Activated naive CD8-positive, alpha-beta T cell treated with anti-CD3 and anti-CD28 coated beads, Interleukin-2, amount 50 U/mL, for 24 hours (primary cell): ENCODE results near the gene ELN.
"Not testable (repeated sequence)": the region's sequence is repeated elsewhere in the genome, so short reads cannot be mapped to it uniquely, and the experiment has no call there.

Source experiments
- ATAC-seq: fragments of 150-1000 bp; cut with Tn5 transposase; one replicate; pipeline ENCODE4 v1.10.0; 2021
- DNase-seq: peaks from one replicate; pipeline ENCODE4 v3.0.0; 2021
- H3K27ac Mint-ChIP-seq: one replicate; pipeline ENCODE4 v1.8.0; 2021; ENCODE audit warnings: mild to moderate bottlenecking, mixed read lengths
- H3K27me3 Mint-ChIP-seq: one replicate; pipeline ENCODE4 v1.8.0; 2021; ENCODE audit warnings: mixed read lengths
- H3K36me3 Mint-ChIP-seq: one replicate; pipeline ENCODE4 v1.8.0; 2021; ENCODE audit warnings: low read depth, mixed read lengths
- H3K4me1 Mint-ChIP-seq: one replicate; pipeline ENCODE4 v1.8.0; 2021; ENCODE audit warnings: mixed read lengths
- H3K4me3 Mint-ChIP-seq: one replicate; pipeline ENCODE4 v1.8.0; 2021; ENCODE audit warnings: mild to moderate bottlenecking, moderate library complexity, mixed read lengths
- H3K9me3 Mint-ChIP-seq: one replicate; pipeline ENCODE4 v1.8.0; 2021; ENCODE audit warnings: mixed read lengths

The ELN gene

DNA sequence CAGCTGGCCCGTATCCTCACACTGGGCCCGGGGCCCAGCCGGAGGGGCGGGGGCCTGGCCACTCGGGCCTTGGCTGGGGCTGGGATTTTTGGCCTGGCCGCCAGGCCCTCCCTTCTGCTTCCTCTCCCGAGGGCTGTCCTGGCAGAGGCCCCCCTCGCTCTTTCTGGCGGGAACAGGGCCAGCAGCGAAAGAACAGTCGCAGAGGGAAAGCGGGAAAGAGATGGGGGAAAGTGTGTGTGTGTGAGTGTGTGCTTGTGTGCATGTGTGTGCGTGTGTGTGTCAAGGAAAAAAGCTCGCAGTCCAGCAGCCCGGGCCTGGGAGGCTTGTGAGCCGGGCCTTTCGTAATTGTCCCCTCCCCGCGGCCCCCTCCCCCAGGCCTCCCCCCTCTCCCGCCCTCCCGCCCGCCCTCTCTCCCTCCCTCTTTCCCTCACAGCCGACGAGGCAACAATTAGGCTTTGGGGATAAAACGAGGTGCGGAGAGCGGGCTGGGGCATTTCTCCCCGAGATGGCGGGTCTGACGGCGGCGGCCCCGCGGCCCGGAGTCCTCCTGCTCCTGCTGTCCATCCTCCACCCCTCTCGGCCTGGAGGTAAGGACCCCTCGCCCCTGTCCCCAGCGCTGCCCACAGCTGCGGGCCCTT is at the start of gene ELN:
ELN (plus strand) TSS at position 491 of the 638 bp plus-strand sequence; CDS start at position 506, 15 bp downstream.
- Mint-ChIP-seq H3K9me3 (no peaks in the 10 kb centered on the region), H3K27me3 (peaks cover 46% of the 10 kb centered on the region), H3K4me3 (no peak within 1 kb of the TSS), H3K27ac (no peak within 1 kb of the TSS), H3K36me3 (no peaks in the 10 kb centered on the region), H3K4me1 (peaks cover 10% of the 10 kb centered on the region)
- ATAC-seq: no peak
- DNase-seq: no peak

DNA sequence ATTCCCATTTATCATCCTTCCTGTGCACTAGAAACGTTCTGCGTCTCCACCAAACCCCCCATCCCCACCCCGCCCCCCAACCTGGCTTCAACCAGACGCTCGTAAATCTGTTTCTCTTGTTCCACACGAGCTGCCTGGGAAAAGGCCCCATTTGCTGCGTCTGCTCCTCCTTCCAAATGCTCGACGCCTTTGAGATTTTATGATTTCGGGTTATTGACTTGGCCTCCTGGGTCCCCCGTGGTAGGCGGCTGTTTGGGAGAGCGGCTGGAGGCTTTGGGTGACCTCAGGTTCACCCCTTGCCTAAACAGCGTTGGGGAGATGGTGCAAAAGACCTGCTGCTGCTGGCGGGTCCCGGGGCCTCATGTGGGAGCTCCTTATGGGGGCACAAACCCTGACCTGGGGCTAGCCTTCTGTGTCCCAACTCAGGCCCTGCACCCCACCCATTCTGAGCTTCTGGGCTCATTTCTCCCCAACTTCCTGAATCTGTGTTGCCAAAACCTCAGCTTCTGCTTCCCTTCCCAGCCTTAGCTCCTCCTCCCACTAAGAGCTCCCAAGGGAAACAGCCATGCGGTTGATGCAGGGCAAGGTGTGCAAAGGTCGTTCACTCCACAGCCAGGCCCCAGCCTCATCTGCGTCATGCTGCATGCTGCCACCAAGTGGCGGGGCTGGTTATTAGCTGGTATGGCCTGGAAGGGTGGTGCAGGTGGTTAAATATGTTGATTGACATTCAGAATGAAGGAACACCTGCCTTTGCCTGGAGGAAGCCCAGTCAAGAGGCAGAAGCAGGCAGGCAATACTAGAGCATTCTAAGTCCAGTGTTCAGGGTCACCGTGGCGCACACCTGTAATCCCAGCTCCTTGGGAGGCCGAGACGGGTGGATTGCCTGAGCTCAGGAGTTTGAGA is 49.1 kb upstream of the ELN start:
- peaks cover 1% of the 10 kb centered on the region for H3K27me3 Mint-ChIP-seq
- no peaks in the 10 kb centered on the region for H3K36me3 Mint-ChIP-seq
- ATAC-seq: peak; percentile 44
- peak; percentile 34 for DNase-seq
- H3K4me3 Mint-ChIP-seq: no peak overlapping the region
- no peaks in the 10 kb centered on the region for H3K4me1 Mint-ChIP-seq
- no peaks in the 10 kb centered on the region for H3K9me3 Mint-ChIP-seq
- no peak overlapping the region for H3K27ac Mint-ChIP-seq

DNA sequence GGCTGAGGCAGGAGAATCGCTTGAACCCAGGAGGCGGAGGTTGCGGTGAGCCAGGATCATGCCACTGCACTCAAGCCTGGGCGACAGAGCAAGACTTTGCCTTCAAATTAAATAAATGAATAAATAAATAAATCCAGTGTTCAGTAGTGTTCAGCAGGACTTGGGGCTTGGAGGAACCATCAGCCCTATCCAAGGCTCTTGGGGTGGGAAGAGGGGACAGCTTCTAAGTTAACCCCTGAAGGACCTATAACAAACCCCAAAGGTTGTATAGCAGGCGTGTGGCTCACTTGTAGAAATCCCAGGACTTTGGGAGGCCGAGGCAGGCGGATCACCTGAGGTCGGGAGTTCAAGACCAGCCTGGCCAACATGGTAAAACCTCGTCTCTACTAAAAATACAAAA is 48.3 kb upstream of the ELN start:
- H3K36me3 Mint-ChIP-seq, H3K4me1 Mint-ChIP-seq, DNase-seq, H3K4me3 Mint-ChIP-seq, H3K27ac Mint-ChIP-seq, ATAC-seq, H3K27me3 Mint-ChIP-seq, H3K9me3 Mint-ChIP-seq: not testable (repeated sequence)

DNA sequence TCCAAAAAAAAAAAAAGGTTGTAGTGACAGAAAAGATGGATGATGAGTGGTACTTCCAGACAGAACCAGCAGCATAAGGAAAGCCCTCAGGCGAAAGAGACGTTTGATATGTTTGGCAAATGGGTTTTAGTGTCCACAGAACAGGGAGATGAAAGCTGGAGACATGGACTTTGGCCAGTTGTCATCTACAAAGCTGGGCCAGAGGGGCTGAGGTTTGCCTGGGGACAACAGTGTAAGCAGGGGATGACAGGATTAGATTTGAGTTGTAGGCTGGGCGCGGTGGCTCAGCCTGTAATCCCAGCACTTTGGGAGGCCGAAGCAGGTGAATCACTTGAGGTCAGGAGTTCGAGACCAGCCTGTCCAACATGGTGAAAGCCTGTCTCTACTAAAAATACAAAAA is 47.8 kb upstream of the ELN start:
- Mint-ChIP-seq H3K9me3 (no peaks in the 10 kb centered on the region), H3K4me3 (no peak overlapping the region), H3K36me3 (no peaks in the 10 kb centered on the region), H3K27ac (no peak overlapping the region), H3K4me1 (no peaks in the 10 kb centered on the region), H3K27me3 (peaks cover 1% of the 10 kb centered on the region)
- DNase-seq (no peak), ATAC-seq (no peak)

DNA sequence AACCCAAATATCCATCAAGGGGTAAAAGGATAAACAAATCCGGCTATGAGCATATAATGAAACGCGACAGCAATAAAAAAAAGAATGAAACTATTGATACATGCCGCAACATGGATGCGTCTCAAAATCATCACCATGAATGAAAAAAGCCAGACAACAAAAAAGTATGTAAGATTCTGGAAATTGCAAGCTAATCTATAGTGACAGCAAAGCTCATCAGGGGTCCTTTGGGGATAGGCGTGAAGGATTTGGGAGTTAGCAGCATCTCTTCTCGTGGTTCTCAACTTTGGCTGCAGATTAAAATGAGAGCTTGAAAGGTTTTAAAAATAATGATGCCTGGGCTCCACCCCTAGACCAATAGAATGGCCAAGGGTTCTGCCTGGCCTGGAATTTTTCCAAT is 46.0 kb upstream of the ELN start:
- DNase-seq (no peak), ATAC-seq (no peak)
- no peak overlapping the region for H3K27ac Mint-ChIP-seq
- peaks cover 1% of the 10 kb centered on the region for H3K27me3 Mint-ChIP-seq
- no peaks in the 10 kb centered on the region for H3K9me3 Mint-ChIP-seq
- H3K4me3 Mint-ChIP-seq: no peak overlapping the region
- H3K36me3 Mint-ChIP-seq: no peaks in the 10 kb centered on the region
- no peaks in the 10 kb centered on the region for H3K4me1 Mint-ChIP-seq

DNA sequence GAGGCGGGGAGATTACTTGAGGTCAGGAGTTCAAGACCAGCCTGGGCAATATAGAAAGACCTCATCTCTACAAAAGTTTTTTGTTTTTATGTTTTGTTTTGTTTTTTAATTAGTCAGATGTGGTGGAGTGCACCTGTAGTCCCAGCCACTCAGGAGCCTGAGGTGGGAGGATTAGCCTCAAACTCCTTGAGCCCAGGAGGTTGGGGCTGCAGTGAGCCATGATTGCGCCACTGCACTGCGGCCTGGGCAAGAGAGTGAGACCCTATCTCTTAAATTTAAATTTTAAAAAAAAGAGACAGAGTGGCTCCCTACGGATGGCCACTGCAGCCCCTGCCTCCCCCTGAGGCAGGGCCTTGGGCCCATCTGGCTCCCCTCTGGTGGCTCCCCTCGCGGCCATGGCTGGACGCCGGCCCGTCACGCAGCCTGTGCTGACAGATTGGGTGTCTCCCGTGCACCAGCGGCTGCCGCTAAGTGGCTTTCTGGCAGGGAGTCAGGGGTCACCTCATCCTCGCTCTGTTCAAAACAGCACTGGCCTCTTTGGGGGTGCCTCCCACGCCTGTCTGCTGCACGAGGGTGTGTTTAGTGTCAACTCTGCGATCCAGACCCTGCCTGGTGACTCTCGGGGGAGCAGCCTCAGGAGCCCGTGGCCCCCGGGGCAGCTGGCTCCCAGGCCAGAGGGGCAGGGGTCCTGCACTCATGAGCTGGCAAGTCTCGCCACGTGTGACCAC is 44.4 kb upstream of the ELN start:
- no peak overlapping the region for H3K4me3 Mint-ChIP-seq
- DNase-seq: no peak
- peak overlapping the region; percentile 30 for H3K27ac Mint-ChIP-seq
- no peaks in the 10 kb centered on the region for H3K4me1 Mint-ChIP-seq
- ATAC-seq: no peak
- no peaks in the 10 kb centered on the region for H3K36me3 Mint-ChIP-seq
- H3K9me3 Mint-ChIP-seq: no peaks in the 10 kb centered on the region
- H3K27me3 Mint-ChIP-seq: peaks cover 1% of the 10 kb centered on the region

DNA sequence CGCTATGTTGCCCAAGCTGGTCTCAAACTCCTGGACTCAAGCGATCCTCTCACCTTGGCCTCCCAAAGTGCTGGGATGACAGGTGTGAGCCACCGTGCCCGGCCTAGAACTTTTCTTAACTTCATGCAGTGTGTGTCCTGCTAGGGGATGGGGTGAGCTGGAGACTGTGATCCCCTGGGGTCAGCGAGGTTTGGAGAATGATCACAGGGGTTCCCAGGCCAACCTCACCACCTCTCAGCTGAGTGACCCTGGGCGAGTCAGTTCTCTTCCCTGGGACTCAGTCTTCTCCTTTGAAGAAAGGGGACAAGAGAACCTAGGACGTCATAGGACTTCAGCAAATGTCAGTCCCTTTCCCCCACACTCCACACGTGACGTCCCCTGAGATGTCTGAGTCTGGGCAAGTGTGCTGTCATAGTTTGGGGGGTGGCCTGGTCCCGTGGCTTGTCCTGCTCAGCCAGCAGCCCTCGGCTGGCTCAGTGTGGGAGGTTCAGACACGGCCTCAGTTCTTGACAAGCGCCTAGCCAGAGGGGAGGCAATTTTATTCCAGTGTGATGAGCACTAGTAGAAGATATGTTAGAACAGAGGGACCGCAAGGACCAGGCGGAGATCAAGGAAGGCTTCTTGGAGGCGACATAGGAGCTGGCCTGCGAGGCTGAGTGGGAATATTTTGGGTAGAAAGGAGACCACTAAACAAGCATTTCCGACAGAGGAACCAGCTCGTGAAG is 43.3 kb upstream of the ELN start:
- H3K4me1 Mint-ChIP-seq: no peaks in the 10 kb centered on the region
- no peak overlapping the region for H3K27ac Mint-ChIP-seq

DNA sequence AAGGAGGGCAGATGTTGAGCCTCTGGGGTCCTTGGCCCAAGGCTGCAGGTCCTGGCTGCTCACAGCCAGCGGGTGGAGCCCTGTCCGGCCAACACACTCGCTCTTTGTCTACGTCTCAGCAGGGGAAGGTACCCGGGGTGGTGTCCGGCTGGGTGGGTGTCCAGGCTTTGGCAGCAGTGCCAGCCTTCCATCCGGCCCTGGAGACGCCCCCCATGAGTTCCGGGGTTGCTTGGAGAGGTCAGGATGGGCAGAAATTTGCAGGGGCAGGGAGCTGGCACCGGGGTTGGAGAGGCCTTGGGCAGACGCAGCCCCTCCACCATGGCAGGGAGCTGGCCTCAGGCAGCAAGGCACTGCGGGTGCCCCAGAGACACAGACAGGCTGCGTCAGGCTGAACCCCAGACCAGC is 42.2 kb upstream of the ELN start:
- Mint-ChIP-seq H3K27me3 (no peaks in the 10 kb centered on the region), H3K4me3 (no peak overlapping the region), H3K4me1 (no peaks in the 10 kb centered on the region), H3K27ac (no peak overlapping the region), H3K36me3 (no peaks in the 10 kb centered on the region), H3K9me3 (no peaks in the 10 kb centered on the region)
- ATAC-seq: no peak
- DNase-seq: no peak

More for the DNA sequence above, 43.3 kb upstream of the ELN start:
- H3K4me3 Mint-ChIP-seq: no peak overlapping the region
- ATAC-seq (no peak), DNase-seq (no peak)
- H3K9me3 Mint-ChIP-seq: no peaks in the 10 kb centered on the region
- no peaks in the 10 kb centered on the region for H3K36me3 Mint-ChIP-seq
- peaks cover 1% of the 10 kb centered on the region for H3K27me3 Mint-ChIP-seq

DNA sequence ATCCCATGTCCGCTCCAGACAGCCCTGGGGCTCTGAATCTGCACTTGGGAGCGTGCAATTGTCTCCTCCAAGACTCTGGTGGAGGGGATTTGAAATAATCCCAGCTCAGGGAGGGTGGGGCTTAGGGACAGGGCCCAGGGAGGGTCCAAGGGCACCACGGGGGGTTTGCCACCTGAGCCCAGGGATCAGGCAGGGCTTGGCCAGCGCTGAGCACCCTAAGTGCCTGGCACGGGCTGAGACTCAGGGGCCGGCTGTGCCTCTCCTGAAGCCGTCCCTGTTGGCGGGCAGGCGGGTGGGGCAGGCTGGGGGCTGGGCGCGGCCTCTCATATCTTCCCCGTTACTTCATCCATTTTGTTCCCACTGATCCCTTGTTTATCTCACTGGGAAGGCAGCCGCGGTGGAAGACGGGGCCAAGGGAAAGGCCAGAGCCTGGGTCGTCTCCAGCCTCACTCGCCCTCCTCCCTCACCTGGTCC is 41.8 kb upstream of the ELN start:
- no peaks in the 10 kb centered on the region for H3K9me3 Mint-ChIP-seq
- no peak overlapping the region for H3K4me3 Mint-ChIP-seq
- DNase-seq (no peak), ATAC-seq (no peak)
- H3K36me3 Mint-ChIP-seq: no peaks in the 10 kb centered on the region
- no peak overlapping the region for H3K27ac Mint-ChIP-seq
- H3K27me3 Mint-ChIP-seq: no peaks in the 10 kb centered on the region
- H3K4me1 Mint-ChIP-seq: no peaks in the 10 kb centered on the region

DNA sequence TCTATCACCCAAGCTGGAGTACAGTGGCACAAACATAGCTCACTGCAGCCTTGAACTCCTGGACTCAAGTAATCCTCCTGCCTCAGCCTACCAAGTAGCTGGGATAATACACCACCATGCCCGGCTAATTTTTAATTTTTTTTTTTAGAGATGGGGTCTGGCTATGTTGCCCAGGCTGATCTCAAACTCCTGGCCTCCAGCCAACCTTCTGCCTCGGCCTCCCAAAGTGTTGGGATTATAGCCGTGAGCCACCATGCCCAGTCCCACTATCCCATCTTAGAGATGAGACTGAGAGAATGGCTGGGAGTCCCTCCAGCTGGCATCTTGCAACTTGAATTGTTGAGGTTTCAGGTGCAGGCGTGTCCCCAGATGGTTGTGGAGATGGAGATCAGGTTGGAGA is 40.7 kb upstream of the ELN start:
- ATAC-seq: no peak

DNA sequence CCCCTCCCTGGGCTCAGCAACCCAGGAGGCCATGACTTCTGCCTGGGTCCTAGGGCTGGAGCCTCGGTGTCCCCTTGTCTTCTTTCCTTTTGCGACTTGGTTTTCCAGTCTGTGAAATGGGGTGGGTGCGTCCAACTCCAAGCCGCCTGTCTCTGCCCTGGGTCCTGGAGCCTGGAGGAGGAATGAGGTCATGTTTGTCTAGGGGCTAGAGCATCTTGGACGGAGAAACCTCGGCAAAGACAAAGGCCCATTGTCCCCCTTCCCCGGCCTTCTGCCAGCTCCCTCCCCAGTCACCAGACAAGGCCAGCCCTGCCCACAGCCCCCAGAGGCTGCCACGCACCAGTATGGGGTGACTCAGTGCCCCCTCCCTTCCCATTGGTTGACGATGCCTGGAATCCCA is 39.8 kb upstream of the ELN start:
- ATAC-seq: no peak
- DNase-seq: no peak
- H3K4me1 Mint-ChIP-seq: no peaks in the 10 kb centered on the region

More for the DNA sequence above, 40.7 kb upstream of the ELN start:
- Mint-ChIP-seq H3K4me1 (no peaks in the 10 kb centered on the region), H3K36me3 (no peaks in the 10 kb centered on the region), H3K9me3 (no peaks in the 10 kb centered on the region), H3K27me3 (no peaks in the 10 kb centered on the region), H3K27ac (no peak overlapping the region), H3K4me3 (no peak overlapping the region)
- DNase-seq: no peak

DNA sequence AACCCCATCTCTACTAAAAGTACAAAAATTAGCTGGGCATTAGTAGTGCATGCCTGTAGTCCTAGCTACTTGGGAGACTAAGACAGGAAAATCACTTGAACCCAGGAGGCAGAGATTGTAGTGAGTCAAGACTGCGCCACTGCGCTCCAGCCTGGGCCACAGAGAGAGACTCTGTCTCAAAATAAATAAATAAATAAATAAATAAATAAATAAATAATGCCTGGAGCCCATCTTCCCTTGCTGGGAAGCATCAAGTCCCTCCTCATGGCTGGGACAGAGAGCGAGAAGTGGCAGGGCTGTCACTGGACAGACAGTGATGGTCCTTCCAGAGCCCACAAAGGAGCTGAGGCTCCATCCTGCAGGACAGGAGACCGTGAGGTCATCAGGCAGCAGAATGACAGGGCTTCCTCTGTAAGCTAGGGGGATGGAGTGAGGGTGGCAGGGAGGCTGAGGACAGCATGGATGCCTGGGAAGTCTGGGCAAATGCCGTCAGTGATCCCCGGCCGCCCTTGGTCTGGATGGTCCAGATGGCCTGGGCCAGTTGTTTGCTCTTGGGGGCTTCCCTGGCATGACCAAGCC is 36.4 kb upstream of the ELN start:
- H3K36me3 Mint-ChIP-seq: no peaks in the 10 kb centered on the region
- no peak overlapping the region for H3K4me3 Mint-ChIP-seq
- no peaks in the 10 kb centered on the region for H3K4me1 Mint-ChIP-seq
- no peaks in the 10 kb centered on the region for H3K27me3 Mint-ChIP-seq
- H3K9me3 Mint-ChIP-seq: peaks cover 18% of the 10 kb centered on the region
- DNase-seq: no peak
- no peak overlapping the region for H3K27ac Mint-ChIP-seq
- no peak for ATAC-seq

More for the DNA sequence above, 39.8 kb upstream of the ELN start:
- no peaks in the 10 kb centered on the region for H3K9me3 Mint-ChIP-seq
- no peak overlapping the region for H3K27ac Mint-ChIP-seq
- no peak overlapping the region for H3K4me3 Mint-ChIP-seq
- no peaks in the 10 kb centered on the region for H3K36me3 Mint-ChIP-seq
- H3K27me3 Mint-ChIP-seq: no peaks in the 10 kb centered on the region

DNA sequence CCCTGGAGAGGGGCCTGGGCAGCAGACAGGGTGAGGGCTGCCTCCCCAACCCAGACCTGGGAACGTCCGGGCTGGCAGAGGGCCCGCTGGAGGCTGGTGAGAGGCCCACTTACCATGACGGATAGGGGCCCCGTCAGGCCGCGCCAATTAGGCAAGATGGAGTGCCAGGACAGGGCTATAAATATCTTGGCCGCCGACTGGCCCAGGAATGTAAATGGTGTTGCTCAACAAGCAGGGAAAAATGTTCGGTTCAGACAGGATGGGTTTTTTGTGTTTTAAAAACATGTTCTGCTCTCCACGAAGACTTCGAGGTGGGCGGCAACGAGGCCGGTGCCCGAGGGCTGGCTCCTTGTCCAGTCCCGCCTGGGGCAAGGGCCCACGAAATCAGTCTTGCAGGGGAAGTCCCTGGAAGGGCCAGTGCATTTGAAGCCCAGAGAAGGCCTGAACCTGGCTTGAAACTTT is 35.8 kb upstream of the ELN start:
- Mint-ChIP-seq H3K4me1 (no peaks in the 10 kb centered on the region), H3K27me3 (peaks cover 2% of the 10 kb centered on the region), H3K4me3 (no peak overlapping the region), H3K27ac (no peak overlapping the region), H3K9me3 (peaks cover 18% of the 10 kb centered on the region), H3K36me3 (no peaks in the 10 kb centered on the region)
- no peak for DNase-seq
- no peak for ATAC-seq

DNA sequence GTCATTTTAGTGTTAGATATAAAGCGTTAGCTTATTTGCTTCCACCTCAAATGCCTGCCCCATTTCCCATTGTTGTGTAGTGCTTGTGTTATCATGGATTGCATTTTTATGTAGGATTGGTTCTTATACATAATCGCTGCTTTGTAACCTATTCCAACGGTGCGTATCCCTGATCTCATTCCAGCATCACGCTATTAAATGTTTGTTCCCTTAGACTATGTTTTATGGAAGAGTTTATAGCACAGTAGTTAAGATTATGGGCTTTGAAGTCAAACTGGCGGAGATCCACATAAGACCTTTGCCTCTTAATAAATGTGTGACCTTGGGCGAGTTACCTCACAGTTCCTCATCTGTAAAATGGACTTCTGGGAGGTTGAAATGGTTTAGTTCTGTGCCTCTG is 34.0 kb upstream of the ELN start:
- Mint-ChIP-seq H3K4me1 (no peaks in the 10 kb centered on the region), H3K27ac (no peak overlapping the region), H3K36me3 (no peaks in the 10 kb centered on the region), H3K9me3 (peaks cover 18% of the 10 kb centered on the region), H3K27me3 (peaks cover 3% of the 10 kb centered on the region), H3K4me3 (no peak overlapping the region)
- ATAC-seq: no peak
- no peak for DNase-seq
